ENCODE data around the gene RIC8A. TPM values are rescaled to one million over a fixed set of nuclear protein-coding genes. Genes with fewer than 3 reads are reported as not detected.

Gene RIC8A
- total and polyA plus RNA-seq, 9 of the 15 experiments (the other 6 are each of a cell fraction or from before 2014, with no cell fraction given), result 10.7 to 108 (median 72.1) TPM

GRCh38 chr11:236774-237767 lies 29.6 kb downstream of the RIC8A start, which contains the start of gene PSMD13 (continued):
- TF ChIP-seq, protein P1, sequence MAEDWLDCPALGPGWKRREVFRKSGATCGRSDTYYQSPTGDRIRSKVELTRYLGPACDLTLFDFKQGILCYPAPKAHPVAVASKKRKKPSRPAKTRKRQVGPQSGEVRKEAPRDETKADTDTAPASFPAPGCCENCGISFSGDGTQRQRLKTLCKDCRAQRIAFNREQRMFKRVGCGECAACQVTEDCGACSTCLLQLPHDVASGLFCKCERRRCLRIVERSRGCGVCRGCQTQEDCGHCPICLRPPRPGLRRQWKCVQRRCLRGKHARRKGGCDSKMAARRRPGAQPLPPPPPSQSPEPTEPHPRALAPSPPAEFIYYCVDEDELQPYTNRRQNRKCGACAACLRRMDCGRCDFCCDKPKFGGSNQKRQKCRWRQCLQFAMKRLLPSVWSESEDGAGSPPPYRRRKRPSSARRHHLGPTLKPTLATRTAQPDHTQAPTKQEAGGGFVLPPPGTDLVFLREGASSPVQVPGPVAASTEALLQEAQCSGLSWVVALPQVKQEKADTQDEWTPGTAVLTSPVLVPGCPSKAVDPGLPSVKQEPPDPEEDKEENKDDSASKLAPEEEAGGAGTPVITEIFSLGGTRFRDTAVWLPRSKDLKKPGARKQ (CRISPR knock-in tag; IDR thresholded peaks at IDR 0.05), result no peak
- TF ChIP-seq FIP1L1 (IDR thresholded peaks at IDR 0.05; ENCODE audit: low read depth, low read length, poor library complexity, severe bottlenecking) (no peak), ELK3 (CRISPR knock-in tag; IDR thresholded peaks at IDR 0.05) (no peak), COPS2 (conservative IDR thresholded peaks at IDR 0.05) (no peak), PKNOX1 (IDR thresholded peaks at IDR 0.05) (no peak), ZNF24 (IDR thresholded peaks at IDR 0.05) (no peak), KLF1 (tag; IDR thresholded peaks at IDR 0.05) (0 out of 2 replicates have a peak, but pooled peaks have one; percentile 66), RB1 (IDR thresholded peaks at IDR 0.05; ENCODE audit: low read depth) (0 out of 2 replicates have a peak, but pooled peaks have one; percentile 22), ZNF79 (CRISPR knock-in tag; IDR thresholded peaks at IDR 0.05; ENCODE audit: low read depth) (no peak), HCFC1 (IDR thresholded peaks at IDR 0.05; ENCODE audit: low read depth, low read length) (peak; percentile 76), CBX2 (IDR thresholded peaks at IDR 0.05; ENCODE audit: insufficient read depth, low read length, poor library complexity, severe bottlenecking) (no peak), ZNF347 (CRISPR knock-in tag; IDR thresholded peaks at IDR 0.05; ENCODE audit: low read depth) (no peak), PCBP2 (IDR thresholded peaks at IDR 0.05; ENCODE audit: low read depth, low read length, poor library complexity, severe bottlenecking) (no peak), YBX1 (IDR thresholded peaks at IDR 0.05) (no peak), BMI1 (IDR thresholded peaks at IDR 0.05; ENCODE audit: low read length) (no peak), BCL6 (CRISPR knock-in tag; IDR thresholded peaks at IDR 0.05) (no peak), FOXK1 (CRISPR knock-in tag; IDR thresholded peaks at IDR 0.05; ENCODE audit: borderline replicate concordance) (no peak), ZBTB1 (CRISPR knock-in tag; IDR thresholded peaks at IDR 0.05; ENCODE audit: borderline replicate concordance, low read depth) (no peak; the same call in 1 of the 2 replicates), NFIX (CRISPR knock-in tag; IDR thresholded peaks at IDR 0.05; ENCODE audit: low read depth) (no peak), MECOM (CRISPR knock-in tag; IDR thresholded peaks at IDR 0.05) (no peak)
- TF ChIP-seq, protein P2, sequence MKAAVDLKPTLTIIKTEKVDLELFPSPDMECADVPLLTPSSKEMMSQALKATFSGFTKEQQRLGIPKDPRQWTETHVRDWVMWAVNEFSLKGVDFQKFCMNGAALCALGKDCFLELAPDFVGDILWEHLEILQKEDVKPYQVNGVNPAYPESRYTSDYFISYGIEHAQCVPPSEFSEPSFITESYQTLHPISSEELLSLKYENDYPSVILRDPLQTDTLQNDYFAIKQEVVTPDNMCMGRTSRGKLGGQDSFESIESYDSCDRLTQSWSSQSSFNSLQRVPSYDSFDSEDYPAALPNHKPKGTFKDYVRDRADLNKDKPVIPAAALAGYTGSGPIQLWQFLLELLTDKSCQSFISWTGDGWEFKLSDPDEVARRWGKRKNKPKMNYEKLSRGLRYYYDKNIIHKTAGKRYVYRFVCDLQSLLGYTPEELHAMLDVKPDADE (conservative IDR thresholded peaks at IDR 0.05; ENCODE audit: control insufficient read depth, low read depth, low read length), result no peak; the same call in 1 of the 2 replicates
- TF ChIP-seq, protein P3, sequence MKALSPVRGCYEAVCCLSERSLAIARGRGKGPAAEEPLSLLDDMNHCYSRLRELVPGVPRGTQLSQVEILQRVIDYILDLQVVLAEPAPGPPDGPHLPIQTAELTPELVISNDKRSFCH (CRISPR knock-in tag; IDR thresholded peaks at IDR 0.05), result no peak
- TF ChIP-seq, protein P3 (tag; IDR thresholded peaks at IDR 0.05), result no peak
